ENCODE results near the gene TMEM255B.

DNA sequence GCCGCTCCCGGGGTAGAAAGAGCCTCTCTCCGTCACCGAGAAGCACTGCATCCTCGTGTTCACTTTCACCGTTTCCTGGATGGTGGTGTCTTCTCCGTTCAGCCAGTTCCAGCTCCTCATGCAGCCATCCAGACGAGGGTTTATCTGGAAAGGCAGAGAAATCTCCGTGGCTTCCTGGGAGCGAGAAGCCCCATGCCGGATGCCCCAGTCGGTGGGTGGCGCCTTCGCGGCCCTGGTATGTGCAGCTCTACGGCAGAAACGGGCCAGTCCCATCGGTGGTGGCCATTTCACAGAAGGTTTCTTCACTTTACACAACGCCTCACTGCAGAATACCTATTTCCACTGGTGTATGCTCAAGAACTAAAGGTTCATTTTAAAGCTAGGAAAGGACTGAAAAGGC lies 68.0 kb downstream of the TMEM255B start:
- TF ChIP-seq POLR2A (IDR thresholded peaks at IDR 0.05; ENCODE audit: low read length) (no peak), GATA1 (IDR thresholded peaks at IDR 0.05; ENCODE audit: low read depth, low read length) (no peak)
